ENCODE results near the gene MMP24.

The MMP24 gene

GRCh38 chr20:35319192-35319870 lies 92.8 kb downstream of the MMP24 start:
- Histone ChIP-seq H3K4me3 (no peak overlapping the region), H3K27ac (peak overlapping the region in 11 of 21 experiments; percentile 1 to 73 (median 49))

GRCh38 chr20:35319871-35320197 lies 93.3 kb downstream of the MMP24 start:
- no peak overlapping the region for H3K4me3 ChIP-seq
- H3K27ac ChIP-seq = peak overlapping the region in 5 of 21 experiments; percentile 1 to 64 (median 48)

GRCh38 chr20:35320396-35321126 lies 94.1 kb downstream of the MMP24 start:
- H3K4me3 ChIP-seq = no peak overlapping the region
- peak overlapping the region in 4 of 21 experiments; percentile 2 to 58 (median 30) for H3K27ac ChIP-seq

- no peak overlapping the region for H3K4me3 ChIP-seq
- H3K27ac ChIP-seq = peak overlapping the region in 3 of 21 experiments; percentile 11 to 56 (median 37)
Measured at GRCh38 chr20:35325401-35325800, 98.9 kb downstream of the MMP24 start.

DNA sequence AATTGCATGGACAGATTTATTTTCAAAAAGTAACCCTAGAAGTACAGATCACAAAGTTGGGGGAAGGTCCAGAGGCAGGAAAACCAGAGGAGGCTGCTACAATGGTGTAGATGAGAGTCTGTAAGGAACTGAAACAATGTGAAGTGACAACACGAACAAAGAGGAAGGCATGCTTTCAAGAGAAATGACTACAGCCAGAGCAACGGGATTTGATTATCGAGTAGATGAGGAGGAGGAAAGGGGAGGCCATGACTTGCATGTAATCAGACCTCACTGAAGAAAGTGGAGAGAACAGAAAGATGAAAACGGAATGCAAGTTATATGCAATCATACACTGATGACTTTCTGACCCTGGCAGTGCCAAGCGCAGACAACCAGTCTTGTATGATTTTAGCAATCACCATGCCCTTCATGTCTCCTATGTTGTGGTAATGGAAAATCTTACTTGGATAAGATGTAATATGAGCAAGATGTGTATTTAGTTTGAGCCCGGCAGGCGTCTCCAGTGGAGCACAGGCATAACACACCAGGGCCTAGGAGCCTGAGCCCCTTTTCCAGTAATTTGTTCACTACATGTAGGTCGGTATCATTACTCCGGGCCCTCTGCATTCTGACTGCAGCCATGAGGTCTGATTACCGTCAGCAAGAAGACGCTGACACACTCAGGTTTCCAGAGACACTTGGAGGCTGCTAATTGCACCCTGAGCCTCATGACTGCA lies 99.7 kb downstream of the MMP24 start:
- no peak overlapping the region for H3K4me3 ChIP-seq
- peak overlapping the region in 6 of 21 experiments; percentile 8 to 56 (median 24) for H3K27ac ChIP-seq
